PC-3 (cell line): Measurements from ENCODE around the gene LUZP1. TPM values are rescaled to one million over a fixed set of nuclear protein-coding genes. Genes with fewer than 3 reads are reported as not detected.
A peak's percentile ranks its signal among the peaks of the same experiment; 100 is the strongest.

Experiments
- ATAC-seq: fragments of 200-7000 bp; cut with Tn5 transposase; 2 replicates; pipeline ENCODE4 v1.9.1; 2020; ENCODE audit warnings: mild to moderate bottlenecking, moderate library complexity
- BruUV-seq: library from RNA; stranded (reverse); fragments of 400-500 nt; replicated peaks from 2 replicates; lab custom pipeline; 2021; lab: Mats Ljungman, UMichigan
- CTCF ChIA-PET: fragments of 300-600 bp; sonication (Branson Sonifier 250); formaldehyde crosslinking; loops from one replicate; lab custom pipeline; 2022; ENCODE audit warnings: antibody characterized with exemption; lab: Charles Lee
- POLR2A ChIA-PET: fragments of 300-600 bp; sonication (Branson Sonifier 250); formaldehyde crosslinking; loops from one replicate; lab custom pipeline; 2022; ENCODE audit warnings: antibody characterized with exemption; ENCODE audit not compliant: unreplicated experiment; lab: Charles Lee
- DNase-seq: peaks from one replicate; pipeline ENCODE4 v3.0.0-alpha.2; 2015
- H2AFZ ChIP-seq: fragments of 300-600 bp; sonication (generic); 2 replicates; pipeline ENCODE4 v1.6.0; 2016; ENCODE audit warnings: antibody characterized with exemption, low read length
- H3F3A ChIP-seq: fragments of 300-600 bp; sonication (generic); one replicate; pipeline ENCODE4 v1.6.0; 2017; ENCODE audit warnings: antibody characterized with exemption, low read length, control low read depth, mild to moderate bottlenecking; ENCODE audit not compliant: unreplicated experiment
- H3K27ac ChIP-seq: fragments of 300-600 bp; sonication (generic); 2 replicates; pipeline ENCODE4 v1.5.1; 2016; ENCODE audit warnings: mild to moderate bottlenecking, low read length
- H3K27me3 ChIP-seq: fragments of 300-600 bp; sonication (generic); 2 replicates; pipeline ENCODE4 v1.6.1; 2016; ENCODE audit warnings: low read length, mixed read lengths
- H3K36me3 ChIP-seq: fragments of 300-600 bp; sonication (generic); 2 replicates; pipeline ENCODE4 v1.6.1; 2016; ENCODE audit warnings: low read depth, mixed run types, low read length, mixed read lengths
- H3K4me1 ChIP-seq: fragments of 300-600 bp; sonication (generic); 2 replicates; pipeline ENCODE4 v1.5.1; 2016; ENCODE audit warnings: low read length; ENCODE audit not compliant: insufficient read depth
- H3K4me2 ChIP-seq: fragments of 300-600 bp; sonication (generic); 2 replicates; pipeline ENCODE4 v1.6.0; 2016; ENCODE audit warnings: low read length
- H3K4me3 ChIP-seq: fragments of 300-600 bp; sonication (generic); 2 replicates; pipeline ENCODE4 v1.5.1; 2016; ENCODE audit warnings: mild to moderate bottlenecking, low read length, mixed read lengths
- H3K79me2 ChIP-seq: fragments of 300-600 bp; sonication (generic); 2 replicates; pipeline ENCODE4 v1.6.1; 2017; ENCODE audit warnings: low read length, mixed read lengths
- H3K9ac ChIP-seq: fragments of 300-600 bp; sonication (generic); 2 replicates; pipeline ENCODE4 v1.6.0; 2016; ENCODE audit warnings: mild to moderate bottlenecking, low read length
- H3K9me2 ChIP-seq: fragments of 300-600 bp; sonication (generic); replicated peaks from 2 replicates; pipeline ENCODE4 v1.6.1; 2016; ENCODE audit warnings: mixed run types, low read length, mixed read lengths
- H3K9me3 ChIP-seq: fragments of 300-600 bp; sonication (generic); 2 replicates; pipeline ENCODE4 v1.6.1; 2016; ENCODE audit warnings: low read length, mixed read lengths
- H4K20me1 ChIP-seq: fragments of 300-600 bp; sonication (generic); 2 replicates; pipeline ENCODE4 v1.6.1; 2016; ENCODE audit warnings: low read length, mixed read lengths
- CTCF ChIP-seq: fragments of 300-600 bp; sonication (generic); conservative IDR thresholded peaks from 2 replicates; pipeline ENCODE4 v1.5.1; 2017; ENCODE audit warnings: antibody characterized with exemption, low read depth, mild to moderate bottlenecking, low read length
- EZH2 ChIP-seq: fragments of 300-600 bp; sonication (generic); IDR thresholded peaks from one replicate; pipeline ENCODE4 v1.6.1; 2017; ENCODE audit warnings: antibody characterized with exemption, mild to moderate bottlenecking, low read length; ENCODE audit not compliant: unreplicated experiment
- EZH2phosphoT487 ChIP-seq: fragments of 300-600 bp; sonication (generic); IDR thresholded peaks from 2 replicates; pipeline ENCODE4 v1.6.1; 2018; ENCODE audit warnings: mild to moderate bottlenecking, antibody characterized with exemption, low read length, borderline replicate concordance
- intact Hi-C: fragments of 100-400 bp; cut with micrococcal nuclease; formaldehyde crosslinking; loops from 2 replicates; pipeline ENCODE4 v1.9.0; 2023
- total RNA-seq: library from RNA; depleted of rRNA; stranded (reverse); fragments of >200 nt; gene quantifications from 2 replicates; pipeline ENCODE4 v1.2.3, GENCODE V29; 2014

Gene LUZP1
- total RNA-seq, 1 experiment from 2014 or later, result 17.8 TPM

GRCh38 chr1:23177438-23178380 is 9.1 kb upstream of the LUZP1 start:
- peak overlapping the region; percentile 61 for H3K4me3 ChIP-seq
- H3K9ac ChIP-seq, result peak overlapping the region; percentile 17; the same call in 1 of the 2 replicates
- CTCF ChIA-PET, result interaction anchor here (0.9 to 2.8 kb wide), 2 partner anchors 31 to 78 kb away, joined by 3 to 19 read pairs; no protein-coding TSS in a partner anchor
- H4K20me1 ChIP-seq, result no peaks in the 10 kb centered on the region
- DNase-seq (peak; percentile 67), ATAC-seq (peak; percentile 81)
- peak overlapping the region; percentile 56 for H2AFZ ChIP-seq
- POLR2A ChIA-PET, result interaction anchor here (0.7 kb wide), 1 partner anchor 21 kb away, joined by 3 read pairs; no protein-coding TSS in a partner anchor
- BruUV-seq, result no TSS peak
- intact Hi-C loops, result no loop called here
- peak overlapping the region; percentile 76 for H3K4me2 ChIP-seq
- H3K9me3 ChIP-seq, result no peaks in the 10 kb centered on the region
- H3K4me1 ChIP-seq, result peaks cover 5% of the 10 kb centered on the region; the same call in 1 of the 2 replicates
- TF ChIP-seq EZH2phosphoT487, result no peak
- no peak for TF ChIP-seq EZH2
- no peak for TF ChIP-seq CTCF
- H3K27ac ChIP-seq, result no peak overlapping the region; the same call in 1 of the 2 replicates
- no peaks in the 10 kb centered on the region for H3K27me3 ChIP-seq
- H3F3A ChIP-seq, result no peaks in the 10 kb centered on the region
- H3K36me3 ChIP-seq, result no peaks in the 10 kb centered on the region
- no peaks in the 10 kb centered on the region for H3K79me2 ChIP-seq
- H3K9me2 ChIP-seq, result no peaks in the 10 kb centered on the region

- H3K4me2 ChIP-seq, result peak overlapping the region; percentile 76
- peak overlapping the region; percentile 56 for H2AFZ ChIP-seq
- peaks cover 5% of the 10 kb centered on the region; the same call in 1 of the 2 replicates for H3K4me1 ChIP-seq
- CTCF ChIA-PET, result interaction anchor here (2.8 kb wide), 1 partner anchor 78 kb away, joined by 19 read pairs; no protein-coding TSS in a partner anchor
- H3K79me2 ChIP-seq, result no peaks in the 10 kb centered on the region
- POLR2A ChIA-PET, result no interaction called here
- H4K20me1 ChIP-seq, result no peaks in the 10 kb centered on the region
- no peak overlapping the region for H3K27ac ChIP-seq
- ATAC-seq, result no peak
- H3K27me3 ChIP-seq, result no peaks in the 10 kb centered on the region
- no peaks in the 10 kb centered on the region for H3K36me3 ChIP-seq
- no peak for DNase-seq
- H3K9me3 ChIP-seq, result no peaks in the 10 kb centered on the region
- peak overlapping the region; percentile 61 for H3K4me3 ChIP-seq
- H3K9me2 ChIP-seq, result no peaks in the 10 kb centered on the region
- peak overlapping the region; percentile 17; the same call in 1 of the 2 replicates for H3K9ac ChIP-seq
- intact Hi-C loops, result no loop called here
- TF ChIP-seq CTCF, result no peak
- no peak for TF ChIP-seq EZH2phosphoT487
- no peak for TF ChIP-seq EZH2
- BruUV-seq, result TSS peak; percentile 29
- no peaks in the 10 kb centered on the region for H3F3A ChIP-seq
Observed at GRCh38 chr1:23177031-23177430, 8.4 kb upstream of the LUZP1 start.
